K562 treated with DMSO at 1 percent for 12 hours (cell line): ENCODE results near the gene ALPI. TPM values are rescaled to one million over a fixed set of nuclear protein-coding genes. Genes with fewer than 3 reads are reported as not detected.

ENCODE experiments used
- total RNA-seq: library from RNA; unstranded; fragments of 300-600 nt; gene quantifications from 2 replicates; pipeline ENCODE4 v1.2.3, GENCODE V29; 2022; ENCODE audit not compliant: insufficient read depth

Gene ALPI
- not detected in 2 replicates for total RNA-seq

GRCh38 chr2:232455426-232456255 is at the start of gene ALPI:
Gene ALPI, plus strand, starts transcription at chr2:232456153. Its CDS starts 47 bp downstream, at chr2:232456200.

GRCh38 chr2:232406556-232407310 is 49.2 kb upstream of the ALPI start, which contains the start of gene ALPG:
Gene ALPG, plus strand, starts transcription at chr2:232406844. Its CDS starts 51 bp downstream, at chr2:232406895.

GRCh38 chr2:232487385-232488096 is 31.6 kb downstream of the ALPI start, which contains the start of gene ECEL1:
Gene ECEL1, minus strand, starts transcription at chr2:232487834. Its CDS starts 1,181 bp downstream, at chr2:232486653.

Other genes with a start within 250 kb of the ALPI start
- not detected in 2 replicates for gene ALPP, start 77.4 kb upstream of the ALPI start, total RNA-seq
- not detected in 2 replicates for gene ALPG, start 49.3 kb upstream of the ALPI start, total RNA-seq
- not detected in 2 replicates for gene ECEL1, start 31.7 kb downstream of the ALPI start, total RNA-seq
- not detected in 2 replicates for gene PRSS56, start 64.2 kb downstream of the ALPI start, total RNA-seq
- gene CHRND, start 70.0 kb downstream of the ALPI start, total RNA-seq = not detected in 2 replicates
- not detected in 2 replicates for gene CHRNG, start 83.5 kb downstream of the ALPI start, total RNA-seq
- gene TIGD1, start 94.4 kb downstream of the ALPI start, total RNA-seq = 1.5 and 4.8 TPM in 2 replicates
- 46.3 and 53.1 TPM in 2 replicates for gene EIF4E2, start 94.5 kb downstream of the ALPI start, total RNA-seq
- gene EFHD1, start 177.5 kb downstream of the ALPI start, total RNA-seq = 13.4 and 19.2 TPM in 2 replicates
- 7.9 and 23.0 TPM in 2 replicates for gene GIGYF2, start 241.2 kb downstream of the ALPI start, total RNA-seq